Transverse colon (tissue), 4 donors: Measurements from ENCODE around the gene CCT6A. TPM values are rescaled to one million over a fixed set of nuclear protein-coding genes. Genes with fewer than 3 reads are reported as not detected.
"Not testable (repeated sequence)": the region's sequence is repeated elsewhere in the genome, so short reads cannot be mapped to it uniquely, and the experiment has no call there.

ENCODE experiments used
- DNase-seq: peaks from one replicate; pipeline ENCODE4 v3.0.0-alpha.2; 2019
- H3K27ac ChIP-seq, 4 donors: fragments of 200-600 bp; sonication (generic); 2 replicates each; pipeline ENCODE4 v1.5.1; 2016 to 2018; ENCODE audit warnings: inconsistent platforms in 4 of 4
- H3K27me3 ChIP-seq: fragments of 200-600 bp; sonication (generic); 2 replicates; pipeline ENCODE4 v1.5.1; 2017; ENCODE audit warnings: inconsistent platforms
- H3K36me3 ChIP-seq, 4 donors: fragments of 200-600 bp; sonication (generic); 2 replicates each; pipeline ENCODE4 v1.5.1; 2017 to 2019; ENCODE audit warnings: inconsistent platforms in 4 of 4
- H3K4me1 ChIP-seq, 4 donors: fragments of 200-600 bp; sonication (generic); 2 replicates each; pipeline ENCODE4 v1.5.1; 2017 to 2020; ENCODE audit warnings: inconsistent platforms in 4 of 4
- H3K4me3 ChIP-seq, 4 donors: fragments of 200-600 bp; sonication (generic); 1 replicate in 1 of 4; 2 replicates in 3 of 4; pipeline versions ENCODE4 v1.5.1 to v1.6.1; 2017 to 2019; ENCODE audit warnings: inconsistent platforms in 4 of 4
- H3K9me3 ChIP-seq, 2 donors: fragments of 200-600 bp; sonication (generic); 2 replicates each; pipeline ENCODE4 v1.5.1; 2017 to 2019; ENCODE audit warnings: inconsistent platforms in 2 of 2
- CTCF ChIP-seq, 5 experiments: fragments of 200-600 bp in 3 of 5; fragments of 450-650 bp in 2 of 5; sonication (generic) in 3 of 5; IDR thresholded peaks; 1 replicate in 2 of 5; 2 replicates in 3 of 5; pipeline ENCODE4 v1.5.1; 2016 to 2017; ENCODE audit warnings: antibody characterized with exemption in 5 of 5, inconsistent platforms in 3 of 5, mild to moderate bottlenecking in 2 of 5, moderate library complexity in 1 of 5
- EP300 ChIP-seq: sonication (generic); formaldehyde crosslinking; IDR thresholded peaks from one replicate; pipeline ENCODE4 v1.6.1; 2017; ENCODE audit warnings: antibody characterized with exemption, low read depth
- POLR2A ChIP-seq: fragments of 450-650 bp; IDR thresholded peaks from one replicate; pipeline ENCODE4 v1.6.1; 2016; ENCODE audit warnings: antibody characterized with exemption, mild to moderate bottlenecking, moderate library complexity
- POLR2AphosphoS5 ChIP-seq, 3 donors: sonication (generic); formaldehyde crosslinking; IDR thresholded peaks; one replicate each; pipeline ENCODE4 v1.6.1; 2016; ENCODE audit warnings: antibody characterized with exemption in 3 of 3
- WGBS, 2 donors: methylation state at CpG; one replicate each; pipeline ENCODE4 v1.1.5; 2018; ENCODE audit warnings: low coverage in 1 of 2; 5-methylcytosine and 5-hydroxymethylcytosine counted together
- in situ Hi-C, 4 donors: fragments of 200-750 bp; cut with MboI; loops; one replicate each; pipeline versions ENCODE4 v1.15.0 to v1.15.1; 2017; ENCODE audit warnings: low sequenced_read_pairs in 3 of 4, low pct_ligation_motif_present in 1 of 4, low pct_unique_long_range_greater_than_20kb in 1 of 4
- intact Hi-C: fragments of 100-400 bp; cut with DNase I; formaldehyde crosslinking; loops from one replicate; pipeline ENCODE4 v1.15.1; 2023; ENCODE audit warnings: low total_unique reads
- total RNA-seq, 4 donors: library from RNA; depleted of rRNA; stranded (reverse); fragments of >200 nt; gene quantifications; one replicate each; pipeline ENCODE4 v1.1.0, GENCODE V29; 2016

Gene CCT6A
- total RNA-seq, 4 donors from 2014 or later: 47.9 to 92.9 (median 70.9) TPM

DNA sequence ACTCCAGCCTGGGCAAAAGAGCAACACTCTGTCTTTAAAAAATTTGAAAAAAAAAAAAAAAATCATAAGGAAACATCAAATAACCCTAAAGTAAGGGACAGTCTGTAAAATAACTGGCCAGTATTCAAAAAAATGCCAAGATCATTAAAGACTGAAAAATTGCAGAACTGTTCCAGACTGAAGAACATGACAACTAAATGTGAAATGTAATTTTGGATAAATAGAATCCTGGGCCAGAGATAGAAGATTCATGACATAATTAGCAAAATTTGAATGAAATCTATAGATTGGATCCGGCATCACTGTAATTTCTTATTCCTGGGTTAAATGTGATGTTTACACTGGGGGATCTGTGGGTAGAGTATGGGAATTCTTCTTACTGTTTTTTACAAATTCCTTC lies 3.3 kb upstream of the CCT6A start:
- H3K36me3 ChIP-seq: peaks cover 0 to 3% (median 0%) of the 10 kb centered on the region in 4 donors
- intact Hi-C loops: no loop called here
- in situ Hi-C loops: loop anchor here in 1 of 4 donors (25.0 kb wide), 1 partner anchor 1036 kb away; the partner anchor contains the start of gene EGFR
- H3K4me1 ChIP-seq: peaks cover 10 to 56% (median 35%) of the 10 kb centered on the region in 4 donors
- no peaks in the 10 kb centered on the region for H3K27me3 ChIP-seq
- H3K4me3 ChIP-seq: no peak overlapping the region
- no peak for DNase-seq
- WGBS, 2 donors: 86 to 97% methylated on average over 1 of the region's 1 CpG
- H3K9me3 ChIP-seq: no peaks in the 10 kb centered on the region
- peak overlapping the region; percentile 70 to 79 (median 73) for H3K27ac ChIP-seq
- TF ChIP-seq EP300 (no peak), POLR2AphosphoS5 (IDR thresholded peaks at IDR 0.05) (no peak), CTCF (IDR thresholded peaks at IDR 0.05) (no peak), POLR2A (no peak)

DNA sequence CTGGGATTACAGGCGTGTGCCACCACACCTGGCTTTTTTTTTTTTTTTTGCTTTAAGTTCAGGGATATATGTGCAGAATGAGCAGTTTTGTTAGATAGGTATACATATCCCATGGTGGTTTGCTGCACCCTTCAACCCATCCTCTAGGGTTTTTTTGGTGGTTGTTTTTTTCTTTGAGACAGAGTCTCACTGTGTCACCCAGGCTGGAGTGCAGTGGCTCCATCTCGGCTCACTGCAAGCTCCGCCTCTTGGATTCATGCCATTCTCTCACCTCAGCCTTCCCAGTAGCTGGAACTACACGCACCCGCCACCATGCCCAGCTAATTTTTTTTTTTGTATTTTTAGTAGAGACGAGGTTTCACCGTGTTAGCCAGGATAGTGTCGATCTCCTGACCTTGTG lies 2.8 kb upstream of the CCT6A start:
- peak; percentile 46 for DNase-seq
- H3K27me3 ChIP-seq, H3K9me3 ChIP-seq, H3K4me3 ChIP-seq, H3K36me3 ChIP-seq, intact Hi-C loops: not testable (repeated sequence)
- WGBS, 2 donors: 49 to 59% methylated on average over 5 to 8 of the region's 8 CpGs
- in situ Hi-C loops: loop anchor here in 1 of 4 donors (25.0 kb wide), 1 partner anchor 1036 kb away; the partner anchor contains the start of gene EGFR
- Histone ChIP-seq H3K27ac (peak overlapping the region; percentile 29 to 74 (median 71)), H3K4me1 (peaks cover 11 to 61% (median 38%) of the 10 kb centered on the region in 4 donors)
- peak in 1 of 5 experiments; percentile 13 for TF ChIP-seq CTCF (IDR thresholded peaks at IDR 0.05)

- Histone ChIP-seq H3K27me3 (no peaks in the 10 kb centered on the region), H3K36me3 (peaks cover 0 to 19% (median 5%) of the 10 kb centered on the region in 4 donors), H3K27ac (peak overlapping the region; percentile 89 to 96 (median 94)), H3K4me1 (peaks cover 11 to 63% (median 39%) of the 10 kb centered on the region in 4 donors), H3K4me3 (peak overlapping the region; percentile 42 to 94 (median 72)), H3K9me3 (no peaks in the 10 kb centered on the region)
- in situ Hi-C loops (no loop called here), intact Hi-C loops (no loop called here)
- WGBS, 2 donors: 0 to 1% methylated on average over 1 to 9 of the region's 9 CpGs
- no peak for DNase-seq
- no peak for TF ChIP-seq CTCF (IDR thresholded peaks at IDR 0.05)
- TF ChIP-seq POLR2AphosphoS5 (IDR thresholded peaks at IDR 0.05): no peak
- TF ChIP-seq EP300: no peak
Measured at GRCh38 chr7:56051053-56051338, 569 bp upstream of the CCT6A start.

GRCh38 chr7:56053379-56053778 lies 1.8 kb downstream of the CCT6A start:
- in situ Hi-C loops: no loop called here
- Histone ChIP-seq H3K27me3 (no peaks in the 10 kb centered on the region), H3K36me3 (peaks cover 0 to 39% (median 16%) of the 10 kb centered on the region in 4 donors), H3K4me3 (no peak overlapping the region), H3K9me3 (no peaks in the 10 kb centered on the region), H3K27ac (peak overlapping the region in 1 of 4 donors; percentile 89), H3K4me1 (peaks cover 11 to 43% (median 23%) of the 10 kb centered on the region in 4 donors)
- DNase-seq: no peak
- intact Hi-C loops: no loop called here
- WGBS, 2 donors: 72 to 77% methylated on average over 5 to 9 of the region's 9 CpGs
- TF ChIP-seq CTCF (IDR thresholded peaks at IDR 0.05) (no peak), POLR2AphosphoS5 (IDR thresholded peaks at IDR 0.05) (no peak), POLR2A (no peak), EP300 (no peak)
